GM18951 (cell line): ENCODE results near the gene MLX.
"Not testable (repeated sequence)": the region's sequence is repeated elsewhere in the genome, so short reads cannot be mapped to it uniquely, and the experiment has no call there.

Experiments
- POLR2A ChIP-seq: IDR thresholded peaks from 4 replicates; pipeline ENCODE4 v1.6.1; 2011; ENCODE audit warnings: mild to moderate bottlenecking; ENCODE audit not compliant: insufficient read length, insufficient read depth; ENCODE audit errors: extremely low read depth
- in situ Hi-C: fragments of 300-500 bp; cut with MboI; formaldehyde crosslinking; loops from one replicate; pipeline ENCODE4 v1.12.0; 2022; ENCODE audit warnings: low sequenced_read_pairs, mixed read lengths, inconsistent platforms; ENCODE audit not compliant: unreplicated experiment

The MLX gene

DNA sequence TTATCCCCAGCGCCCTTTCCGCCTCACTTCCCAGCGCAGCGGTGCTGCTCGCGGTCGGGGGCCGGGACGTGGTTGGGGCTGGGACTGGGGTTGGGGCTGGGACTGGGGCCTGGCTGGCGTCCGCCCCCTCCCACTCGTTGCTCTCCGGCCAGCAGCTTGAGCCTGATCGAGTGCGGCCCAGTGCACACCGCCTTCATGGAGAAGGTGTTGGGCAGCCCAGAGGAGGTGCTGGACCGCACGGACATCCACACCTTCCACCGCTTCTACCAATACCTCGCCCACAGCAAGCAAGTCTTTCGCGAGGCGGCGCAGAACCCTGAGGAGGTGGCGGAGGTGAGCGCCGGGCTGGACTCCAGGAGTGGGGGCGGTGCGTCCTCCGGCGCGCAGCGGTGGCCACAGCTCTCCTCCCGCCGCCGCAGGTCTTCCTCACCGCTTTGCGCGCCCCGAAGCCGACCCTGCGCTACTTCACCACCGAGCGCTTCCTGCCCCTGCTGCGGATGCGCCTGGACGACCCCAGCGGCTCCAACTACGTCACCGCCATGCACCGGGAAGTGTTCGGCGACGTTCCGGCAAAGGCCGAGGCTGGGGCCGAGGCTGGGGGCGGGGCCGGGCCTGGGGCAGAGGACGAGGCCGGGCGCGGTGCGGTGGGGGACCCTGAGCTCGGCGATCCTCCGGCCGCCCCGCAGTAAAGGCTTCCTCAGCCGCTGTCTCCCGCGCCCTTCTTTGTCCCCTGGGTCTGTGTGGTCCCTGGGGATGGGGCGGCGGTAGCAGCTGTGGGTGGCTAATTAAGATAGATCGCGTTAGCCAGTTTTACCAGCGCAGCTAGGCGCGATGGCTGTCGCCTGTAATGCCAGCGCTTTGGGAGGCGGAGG is 12.4 kb upstream of the MLX start:
- TF ChIP-seq POLR2A, result peak; percentile 82
- in situ Hi-C loops, result no loop called here

- TF ChIP-seq POLR2A, result no peak
- in situ Hi-C loops, result no loop called here
Measured at GRCh38 chr17:42555122-42555622, 11.7 kb upstream of the MLX start.

DNA sequence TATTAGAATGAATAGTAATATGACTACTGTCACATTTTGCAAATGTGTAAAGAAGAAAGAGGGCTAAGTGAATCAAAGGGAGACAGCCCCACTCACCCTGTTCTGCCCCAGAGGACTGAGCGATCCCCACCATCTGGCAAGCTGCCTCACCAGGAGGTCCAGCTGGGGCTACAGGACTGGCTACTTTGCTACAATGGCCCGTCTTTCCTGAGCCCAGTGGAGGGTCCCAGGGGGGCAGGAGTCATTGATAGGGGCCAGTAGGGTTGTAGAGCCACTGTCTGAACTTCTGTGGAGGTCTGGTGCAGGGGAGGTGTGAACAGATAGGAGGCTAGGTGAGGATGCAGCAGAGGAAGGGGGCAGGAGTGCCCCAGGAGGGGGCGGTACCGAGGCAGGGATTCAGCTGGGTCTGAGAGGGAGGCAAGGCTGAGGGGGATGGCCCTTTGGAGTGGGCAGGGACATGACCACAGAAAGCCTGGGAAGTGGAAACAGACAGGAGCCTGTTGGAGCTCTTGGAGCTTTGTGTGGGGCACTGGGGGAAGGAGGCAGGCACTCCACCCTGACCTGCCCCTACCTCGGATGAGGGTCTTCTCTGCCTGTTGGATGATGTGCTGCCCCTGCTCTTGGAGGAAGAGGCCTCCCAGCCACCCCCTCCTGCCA is 10.8 kb upstream of the MLX start:
- in situ Hi-C loops, result not testable (repeated sequence)

GRCh38 chr17:42559075-42559474 is 7.8 kb upstream of the MLX start:
- no peak for TF ChIP-seq POLR2A
- in situ Hi-C loops, result no loop called here

DNA sequence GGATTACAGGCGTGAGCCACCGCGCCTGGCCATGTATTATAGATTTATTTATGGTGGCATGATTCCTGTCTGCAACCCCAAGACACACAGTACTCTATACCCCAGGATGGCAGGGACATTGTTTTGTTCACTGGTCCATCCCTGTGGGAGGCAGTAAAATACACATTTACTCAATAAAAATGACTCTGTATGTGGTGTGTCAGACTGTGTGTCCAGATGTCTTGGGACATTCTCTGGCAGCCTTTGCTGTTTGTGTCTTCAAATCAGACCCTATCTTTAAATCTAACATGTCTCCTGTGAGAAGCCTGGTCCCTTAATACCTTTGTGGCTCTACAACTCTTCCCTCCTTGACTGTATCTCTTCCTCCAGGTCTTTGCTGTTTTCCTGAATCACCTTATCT is 6.7 kb upstream of the MLX start:
- in situ Hi-C loops, result no loop called here
- TF ChIP-seq POLR2A, result no peak

- peak; percentile 79 for TF ChIP-seq POLR2A
- in situ Hi-C loops, result no loop called here
Measured at GRCh38 chr17:42561897-42562387, 5.0 kb upstream of the MLX start, which contains the start of gene COASY. COASY (plus strand) TSS chr17:42562148; CDS start chr17:42562623, 475 bp downstream.

- TF ChIP-seq POLR2A, result no peak
- in situ Hi-C loops, result no loop called here
Measured at GRCh38 chr17:42562388-42563142, 4.3 kb upstream of the MLX start.

DNA sequence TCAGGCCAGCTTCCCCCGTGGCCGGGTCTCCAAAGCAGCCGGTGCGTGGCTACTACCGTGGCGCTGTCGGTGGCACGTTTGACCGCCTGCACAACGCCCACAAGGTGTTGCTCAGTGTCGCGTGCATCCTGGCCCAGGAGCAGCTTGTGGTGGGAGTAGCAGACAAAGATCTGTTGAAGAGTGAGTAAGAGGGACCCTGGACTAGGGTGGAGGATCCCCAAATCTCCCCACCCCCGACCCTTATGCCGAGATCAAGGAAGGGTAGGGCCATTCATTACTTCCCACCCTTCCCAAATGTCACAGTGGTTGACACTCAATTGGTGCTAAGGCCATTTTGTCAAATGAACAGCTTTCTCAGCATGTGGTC is 3.8 kb upstream of the MLX start:
- no peak for TF ChIP-seq POLR2A
- in situ Hi-C loops, result no loop called here

- TF ChIP-seq POLR2A, result no peak
- in situ Hi-C loops, result no loop called here
Measured at GRCh38 chr17:42563543-42563942, 3.4 kb upstream of the MLX start.

GRCh38 chr17:42563950-42564349 is 3.0 kb upstream of the MLX start:
- in situ Hi-C loops, result no loop called here
- TF ChIP-seq POLR2A, result no peak

DNA sequence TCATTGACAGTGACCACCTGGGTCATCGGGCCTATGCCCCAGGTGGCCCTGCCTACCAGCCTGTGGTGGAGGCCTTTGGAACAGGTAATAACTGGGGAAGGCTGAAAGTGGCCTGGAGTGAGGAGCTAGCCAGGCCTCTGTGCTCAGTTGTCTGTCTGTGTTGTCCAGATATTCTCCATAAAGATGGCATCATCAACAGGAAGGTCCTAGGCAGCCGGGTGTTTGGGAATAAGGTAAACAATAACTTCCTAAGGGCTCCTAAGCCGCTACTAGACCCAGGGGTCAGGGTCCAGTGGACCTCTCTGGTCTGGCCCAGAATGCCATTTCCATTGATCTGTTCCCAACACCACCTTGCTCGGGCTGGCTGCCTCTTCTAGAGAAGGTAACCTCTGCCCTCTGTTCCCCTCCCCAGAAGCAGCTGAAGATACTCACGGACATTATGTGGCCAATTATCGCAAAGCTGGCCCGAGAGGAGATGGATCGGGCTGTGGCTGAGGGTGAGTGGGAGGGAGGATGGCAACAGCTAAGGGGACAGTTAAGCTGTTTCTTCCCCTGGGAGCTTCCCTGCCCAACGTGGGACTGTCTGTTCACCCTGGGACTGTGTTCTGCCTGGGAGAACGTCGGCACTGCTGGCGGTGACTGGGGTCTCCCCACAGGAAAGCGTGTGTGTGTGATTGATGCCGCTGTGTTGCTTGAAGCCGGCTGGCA is 1.9 kb upstream of the MLX start:
- TF ChIP-seq POLR2A, result no peak
- in situ Hi-C loops, result no loop called here

DNA sequence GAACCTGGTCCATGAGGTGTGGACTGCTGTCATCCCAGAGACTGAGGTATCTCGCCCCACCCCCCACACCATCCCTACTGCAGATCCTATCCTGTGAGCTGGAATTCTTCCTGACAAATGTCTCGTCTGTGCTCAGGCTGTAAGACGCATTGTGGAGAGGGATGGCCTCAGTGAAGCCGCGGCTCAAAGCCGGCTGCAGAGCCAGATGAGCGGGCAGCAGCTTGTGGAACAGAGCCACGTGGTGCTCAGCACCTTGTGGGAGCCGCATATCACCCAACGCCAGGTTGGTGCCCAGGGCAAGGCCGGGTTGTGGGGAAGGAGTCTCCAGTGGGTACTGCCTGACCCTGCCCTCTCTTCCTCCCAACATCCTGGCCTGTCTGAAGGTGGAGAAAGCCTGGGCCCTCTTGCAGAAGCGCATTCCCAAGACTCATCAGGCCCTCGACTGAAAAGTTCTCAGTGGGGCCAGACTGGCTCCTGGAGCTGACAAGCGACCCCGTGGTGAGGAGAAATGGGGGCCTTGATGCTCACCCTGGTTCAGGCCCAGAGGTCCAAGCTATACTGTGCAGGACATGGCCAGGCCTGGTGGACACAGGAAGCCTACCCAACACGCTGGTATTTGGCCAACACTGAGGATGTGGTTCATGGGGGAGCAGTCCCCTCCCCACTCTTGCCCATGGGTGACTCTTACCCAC is 1.2 kb upstream of the MLX start:
- in situ Hi-C loops, result no loop called here
- no peak for TF ChIP-seq POLR2A
